Neural crest cell (in vitro differentiated cells): ENCODE results near the gene DRD5. TPM values are rescaled to one million over a fixed set of nuclear protein-coding genes. Genes with fewer than 3 reads are reported as not detected.
"Not testable (repeated sequence)": the region's sequence is repeated elsewhere in the genome, so short reads cannot be mapped to it uniquely, and the experiment has no call there.

Experiments
- DNase-seq: peaks from one replicate; pipeline ENCODE4 v3.0.0; 2021; ENCODE audit warnings: low read depth, mixed read lengths, low spot score
- H3K27ac Mint-ChIP-seq: one replicate; pipeline ENCODE4 v1.8.0; 2021; ENCODE audit warnings: mild to moderate bottlenecking, mixed read lengths; ENCODE audit not compliant: unreplicated experiment
- H3K27me3 Mint-ChIP-seq: 2 replicates; pipeline ENCODE4 v1.8.0; 2021; ENCODE audit warnings: low read depth, mild to moderate bottlenecking, mixed read lengths
- H3K36me3 Mint-ChIP-seq: 2 replicates; pipeline ENCODE4 v1.8.0; 2021; ENCODE audit warnings: low read depth, mild to moderate bottlenecking, mixed read lengths
- H3K4me1 Mint-ChIP-seq: 2 replicates; pipeline ENCODE4 v1.8.0; 2021; ENCODE audit warnings: mixed read lengths
- H3K4me3 Mint-ChIP-seq: one replicate; pipeline ENCODE4 v1.8.0; 2021; ENCODE audit warnings: mild to moderate bottlenecking, mixed read lengths
- H3K9me3 Mint-ChIP-seq: 2 replicates; pipeline ENCODE4 v1.8.0; 2021; ENCODE audit warnings: mixed read lengths
- CTCF ChIP-seq: fragments of 200-600 bp; sonication (generic); conservative IDR thresholded peaks from 2 replicates; pipeline ENCODE4 v1.5.0; 2021; ENCODE audit warnings: antibody characterized with exemption, mild to moderate bottlenecking
- long read RNA-seq: library from polyadenylated mRNA; unstranded; transcript quantifications from one replicate; pipeline ENCODE4 v2.0.0, GENCODE V29; 2020
- total RNA-seq: library from RNA; stranded (reverse); gene quantifications from 2 replicates; pipeline ENCODE4 v1.2.1, GENCODE V29; 2021

Gene DRD5
- total RNA-seq = not detected in 2 replicates
- long read RNA-seq = 0 reads

GRCh38 chr4:9781343-9782135, at the start of gene DRD5:
Gene DRD5 (plus strand): TSS chr4:9781634. CDS start chr4:9782030, 396 bp downstream.
- H3K27me3 Mint-ChIP-seq = peaks cover 94% of the 10 kb centered on the region
- peaks cover 2% of the 10 kb centered on the region for H3K9me3 Mint-ChIP-seq
- no peak within 1 kb of the TSS for H3K27ac Mint-ChIP-seq
- no peak for TF ChIP-seq CTCF
- H3K4me3 Mint-ChIP-seq = peak within 1 kb of the TSS; percentile 7
- peak; percentile 26 for DNase-seq
- H3K36me3 Mint-ChIP-seq = no peaks in the 10 kb centered on the region
- no peaks in the 10 kb centered on the region for H3K4me1 Mint-ChIP-seq

DNA sequence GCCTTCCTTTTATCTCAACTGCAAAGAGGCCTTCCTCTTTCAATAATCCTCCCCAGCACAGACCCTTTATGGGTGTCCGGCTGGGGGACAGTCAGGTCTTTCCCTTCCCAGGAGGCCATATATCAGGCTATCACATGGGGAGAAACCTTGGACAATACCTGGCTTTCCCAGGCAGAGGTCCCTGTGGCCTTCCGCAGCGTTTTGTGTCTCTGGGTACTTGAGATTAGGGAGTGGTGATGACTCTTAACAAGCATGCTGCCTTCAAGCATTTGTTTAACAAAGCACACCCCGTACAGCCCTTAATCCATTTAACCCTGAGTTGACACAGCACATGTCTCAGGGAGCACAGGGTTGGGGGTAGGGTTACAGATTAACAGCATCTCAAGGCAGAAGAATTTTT, 49.2 kb upstream of the DRD5 start:
- not testable (repeated sequence) for H3K27ac Mint-ChIP-seq, H3K36me3 Mint-ChIP-seq, H3K9me3 Mint-ChIP-seq, H3K4me3 Mint-ChIP-seq, DNase-seq, H3K4me1 Mint-ChIP-seq, H3K27me3 Mint-ChIP-seq

DNA sequence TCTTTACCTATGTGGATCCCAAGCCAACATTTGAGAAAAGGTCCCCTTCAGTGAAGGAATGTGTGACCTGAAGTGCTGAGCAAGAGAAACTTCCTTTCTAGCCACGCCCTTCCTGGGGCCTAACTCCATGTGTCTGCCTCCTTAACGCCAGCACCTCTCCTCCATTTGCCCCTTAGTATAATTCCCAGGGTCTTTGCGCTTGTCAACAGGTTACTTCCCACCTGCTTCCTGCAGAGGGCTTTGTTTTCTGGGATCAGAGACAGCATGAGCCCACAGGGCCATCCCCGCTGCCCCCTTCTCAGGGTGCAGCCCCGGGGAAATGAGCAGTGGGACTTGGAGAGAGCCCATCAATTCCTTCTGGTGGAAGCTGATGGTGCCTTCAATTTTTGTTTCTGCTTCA, 45.9 kb upstream of the DRD5 start:
- no peaks in the 10 kb centered on the region for H3K4me1 Mint-ChIP-seq
- no peak for DNase-seq
- no peak for TF ChIP-seq CTCF
- no peak overlapping the region for H3K27ac Mint-ChIP-seq
- H3K36me3 Mint-ChIP-seq = no peaks in the 10 kb centered on the region
- no peaks in the 10 kb centered on the region for H3K9me3 Mint-ChIP-seq
- H3K4me3 Mint-ChIP-seq = no peak overlapping the region
- no peaks in the 10 kb centered on the region for H3K27me3 Mint-ChIP-seq

DNA sequence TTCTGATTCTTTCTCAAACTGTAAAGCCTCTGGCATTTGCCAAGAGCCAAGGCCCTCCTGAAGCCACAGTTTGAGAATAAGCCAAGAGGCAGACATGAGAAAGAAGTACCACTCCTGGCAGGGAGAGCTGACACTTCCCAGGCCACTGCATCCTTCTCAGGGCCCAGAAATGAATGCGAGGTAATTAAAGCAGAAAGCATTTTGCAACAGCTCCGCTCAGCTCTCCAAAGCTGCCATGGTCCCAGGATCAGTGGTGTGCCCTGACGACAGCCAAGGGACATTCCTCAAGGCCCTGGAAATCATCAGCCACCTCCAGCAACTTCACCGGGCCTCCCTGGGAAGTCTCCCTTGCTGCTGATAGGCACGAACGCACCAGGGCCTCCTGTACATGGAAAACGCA, 44.2 kb upstream of the DRD5 start:
- H3K27ac Mint-ChIP-seq = not testable (repeated sequence)

DNA sequence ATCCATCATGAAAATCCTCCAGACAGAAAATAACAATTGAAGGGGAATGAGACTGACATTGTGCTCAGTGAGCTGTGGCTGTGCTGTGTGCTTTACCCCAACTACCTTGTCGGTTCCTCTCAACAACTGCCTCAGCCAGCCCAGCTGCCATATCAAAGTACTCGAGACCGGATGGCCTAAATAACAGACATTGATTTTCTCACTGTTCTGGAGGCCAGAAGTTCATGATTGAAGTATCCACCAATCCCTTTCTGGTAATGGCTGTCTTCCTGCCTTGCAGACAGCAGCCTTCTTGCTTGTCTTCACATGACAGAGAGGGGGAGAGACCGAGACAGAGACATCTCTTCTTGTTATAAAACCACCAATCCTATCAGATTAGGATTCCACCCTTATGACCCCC, 37.6 kb upstream of the DRD5 start:
- not testable (repeated sequence) for H3K36me3 Mint-ChIP-seq, H3K27me3 Mint-ChIP-seq, H3K27ac Mint-ChIP-seq, H3K9me3 Mint-ChIP-seq, H3K4me1 Mint-ChIP-seq, DNase-seq, H3K4me3 Mint-ChIP-seq

More for the DNA sequence above, 44.2 kb upstream of the DRD5 start:
- not testable (repeated sequence) for H3K4me1 Mint-ChIP-seq, H3K4me3 Mint-ChIP-seq, H3K36me3 Mint-ChIP-seq, DNase-seq, H3K9me3 Mint-ChIP-seq, H3K27me3 Mint-ChIP-seq

DNA sequence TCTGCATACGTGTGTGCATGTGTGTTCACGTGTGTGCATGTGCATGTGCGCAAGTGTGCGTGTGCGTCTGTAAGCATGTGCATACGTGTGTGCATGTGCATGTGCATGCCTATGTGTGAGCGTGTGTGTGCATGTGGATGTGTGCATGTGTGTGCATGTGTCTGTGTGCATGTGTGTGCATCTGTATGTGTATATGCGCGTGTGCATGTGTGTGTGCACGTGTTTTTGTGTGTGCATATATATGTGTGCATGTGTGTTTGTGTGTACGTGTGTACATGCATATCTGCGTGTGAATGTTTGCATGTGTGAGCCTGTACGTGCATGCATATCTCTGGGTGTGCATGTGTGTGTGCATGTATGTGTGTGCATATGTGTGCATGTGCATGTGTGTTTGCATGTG, 35.7 kb upstream of the DRD5 start:
- H3K36me3 Mint-ChIP-seq = no peaks in the 10 kb centered on the region
- H3K4me3 Mint-ChIP-seq = no peak overlapping the region

More for the DNA sequence above, 35.7 kb upstream of the DRD5 start:
- TF ChIP-seq CTCF = no peak
- no peak overlapping the region for H3K27ac Mint-ChIP-seq
- no peaks in the 10 kb centered on the region for H3K4me1 Mint-ChIP-seq
- H3K27me3 Mint-ChIP-seq = no peaks in the 10 kb centered on the region
- H3K9me3 Mint-ChIP-seq = peaks cover 8% of the 10 kb centered on the region
- no peak for DNase-seq
